A673 (cell line): ENCODE data around the gene TNFRSF21.

ENCODE experiments used
- EZH2 ChIP-seq: fragments of 200-600 bp; sonication (generic); IDR thresholded peaks from 2 replicates; pipeline ENCODE4 v1.6.1; 2017; ENCODE audit warnings: borderline replicate concordance, low read depth, mild to moderate bottlenecking, mixed read lengths, antibody characterized with exemption, low read length; ENCODE audit not compliant: poor library complexity, severe bottlenecking
- TF ChIP-seq, protein P1 (sequence below): fragments of 300-800, 200-600 bp; sonication (generic); conservative IDR thresholded peaks from 2 replicates; pipeline ENCODE4 v1.5.1; 2017; ENCODE audit warnings: low read depth, mild to moderate bottlenecking, antibody characterized with exemption, low read length, moderate library complexity, mixed read lengths

- TF ChIP-seq, protein P1, sequence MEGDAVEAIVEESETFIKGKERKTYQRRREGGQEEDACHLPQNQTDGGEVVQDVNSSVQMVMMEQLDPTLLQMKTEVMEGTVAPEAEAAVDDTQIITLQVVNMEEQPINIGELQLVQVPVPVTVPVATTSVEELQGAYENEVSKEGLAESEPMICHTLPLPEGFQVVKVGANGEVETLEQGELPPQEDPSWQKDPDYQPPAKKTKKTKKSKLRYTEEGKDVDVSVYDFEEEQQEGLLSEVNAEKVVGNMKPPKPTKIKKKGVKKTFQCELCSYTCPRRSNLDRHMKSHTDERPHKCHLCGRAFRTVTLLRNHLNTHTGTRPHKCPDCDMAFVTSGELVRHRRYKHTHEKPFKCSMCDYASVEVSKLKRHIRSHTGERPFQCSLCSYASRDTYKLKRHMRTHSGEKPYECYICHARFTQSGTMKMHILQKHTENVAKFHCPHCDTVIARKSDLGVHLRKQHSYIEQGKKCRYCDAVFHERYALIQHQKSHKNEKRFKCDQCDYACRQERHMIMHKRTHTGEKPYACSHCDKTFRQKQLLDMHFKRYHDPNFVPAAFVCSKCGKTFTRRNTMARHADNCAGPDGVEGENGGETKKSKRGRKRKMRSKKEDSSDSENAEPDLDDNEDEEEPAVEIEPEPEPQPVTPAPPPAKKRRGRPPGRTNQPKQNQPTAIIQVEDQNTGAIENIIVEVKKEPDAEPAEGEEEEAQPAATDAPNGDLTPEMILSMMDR = no peak
- TF ChIP-seq EZH2 = no peak
Measured at GRCh38 chr6:47342824-47343223, 33.1 kb upstream of the TNFRSF21 start.
